NT2/D1 (cell line): ENCODE data around the gene CD5L.

Source experiments
- SUZ12 ChIP-seq: IDR thresholded peaks from 2 replicates; pipeline ENCODE4 v1.6.1; 2011; ENCODE audit not compliant: insufficient read length, insufficient read depth; ENCODE audit errors: extremely low read depth
- YY1 ChIP-seq: IDR thresholded peaks from 2 replicates; pipeline ENCODE4 v1.6.1; 2011; ENCODE audit not compliant: insufficient read length, insufficient read depth
- ZNF274 ChIP-seq: IDR thresholded peaks from 2 replicates; pipeline ENCODE4 v1.6.1; 2011; ENCODE audit warnings: mild to moderate bottlenecking, low read depth, low read length

DNA sequence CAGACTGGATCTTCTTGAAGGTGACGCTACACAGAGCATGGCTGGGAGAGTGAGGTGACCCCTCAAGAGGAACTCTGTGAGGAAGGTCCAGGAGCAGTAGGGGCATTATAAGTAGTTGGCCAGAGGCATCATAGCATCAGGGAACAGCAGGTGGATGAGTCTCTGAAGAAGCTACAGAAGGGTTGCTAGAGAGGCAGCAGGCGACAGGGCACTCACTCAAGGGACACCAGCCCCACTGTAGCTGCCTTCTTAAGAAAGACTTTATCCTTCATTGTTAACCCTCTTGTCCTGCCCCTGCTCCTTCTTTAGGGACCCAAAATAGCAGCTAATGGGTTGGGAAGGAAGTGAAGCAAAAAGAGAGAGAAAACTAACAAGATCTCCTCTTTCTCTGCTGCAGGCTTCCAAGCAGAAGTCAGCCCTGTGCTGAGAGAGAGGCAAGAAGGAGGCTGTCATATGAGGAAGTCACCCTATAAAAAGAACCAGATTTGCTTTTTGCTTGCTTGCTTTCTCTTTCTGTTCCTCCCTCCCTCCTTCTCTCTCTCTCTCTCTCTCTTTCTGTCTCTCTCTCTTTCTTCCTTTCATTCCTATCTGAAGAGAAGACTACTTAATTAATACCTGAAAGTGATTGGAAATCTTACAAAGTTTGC is 7.7 kb upstream of the CD5L start:
- no peak for TF ChIP-seq ZNF274
- TF ChIP-seq SUZ12: no peak
- no peak for TF ChIP-seq YY1
